Activated T-cell treated with anti-CD3 and anti-CD28 coated beads, Interleukin-2, amount 50 U/mL, for 72 hours (primary cell): ENCODE results near the gene KCNQ5. TPM values are rescaled to one million over a fixed set of nuclear protein-coding genes. Genes with fewer than 3 reads are reported as not detected.

Experiments
- ATAC-seq, 2 donors: fragments of 150-1000 bp; cut with Tn5 transposase; replicated peaks in 1 of 2; 2 replicates each; pipeline ENCODE4 v1.10.0; 2021; ENCODE audit warnings: moderate library complexity in 2 of 2, mild to moderate bottlenecking in 1 of 2
- DNase-seq, 2 donors: peaks; one replicate each; pipeline ENCODE4 v3.0.0; 2021 to 2022; ENCODE audit warnings: mixed read lengths in 1 of 2
- H3K27ac Mint-ChIP-seq: one replicate; pipeline ENCODE4 v1.8.0; 2022; ENCODE audit warnings: mild to moderate bottlenecking, moderate library complexity, mixed read lengths
- H3K27me3 Mint-ChIP-seq: one replicate; pipeline ENCODE4 v1.8.0; 2022; ENCODE audit warnings: low read depth, mixed read lengths
- H3K36me3 Mint-ChIP-seq, 2 donors: one replicate each; pipeline ENCODE4 v1.8.0; 2022; ENCODE audit warnings: mixed read lengths in 2 of 2, mild to moderate bottlenecking in 1 of 2; ENCODE audit not compliant: insufficient read depth in 2 of 2
- H3K4me1 Mint-ChIP-seq: one replicate; pipeline ENCODE4 v1.8.0; 2022; ENCODE audit warnings: low read depth, mixed read lengths
- H3K4me3 Mint-ChIP-seq, 2 donors: one replicate each; pipeline ENCODE4 v1.8.0; 2022; ENCODE audit warnings: mild to moderate bottlenecking in 2 of 2, mixed read lengths in 2 of 2, moderate library complexity in 2 of 2
- H3K9me3 Mint-ChIP-seq, 2 donors: one replicate each; pipeline ENCODE4 v1.8.0; 2022; ENCODE audit warnings: mixed read lengths in 2 of 2
- total RNA-seq, 2 donors: library from RNA; stranded (reverse); gene quantifications; one replicate each; pipeline ENCODE4 v1.2.3, GENCODE V29; 2022

KCNQ5 gene
- total RNA-seq, 2 donors from 2014 or later, result 6.1 to 9.8 TPM

GRCh38 chr6:72623808-72624207 lies 1.9 kb downstream of the KCNQ5 start:
- Mint-ChIP-seq H3K9me3 (no peaks in the 10 kb centered on the region), H3K4me1 (peaks cover 68% of the 10 kb centered on the region), H3K27ac (peak overlapping the region; percentile 63), H3K27me3 (no peaks in the 10 kb centered on the region), H3K4me3 (peak overlapping the region; percentile 94 to 100), H3K36me3 (no peaks in the 10 kb centered on the region)
- no peak for DNase-seq
- ATAC-seq, result no peak

- Mint-ChIP-seq H3K27me3 (no peaks in the 10 kb centered on the region), H3K36me3 (no peaks in the 10 kb centered on the region), H3K9me3 (no peaks in the 10 kb centered on the region), H3K27ac (no peak overlapping the region), H3K4me3 (peak overlapping the region; percentile 29 to 49), H3K4me1 (peaks cover 59% of the 10 kb centered on the region)
- DNase-seq (no peak), ATAC-seq (no peak)
Observed at GRCh38 chr6:72624557-72625160, 2.8 kb downstream of the KCNQ5 start.

GRCh38 chr6:72626126-72626525 lies 4.3 kb downstream of the KCNQ5 start:
- Mint-ChIP-seq H3K27me3 (no peaks in the 10 kb centered on the region), H3K4me3 (peak overlapping the region; percentile 60 to 70), H3K27ac (no peak overlapping the region), H3K9me3 (no peaks in the 10 kb centered on the region), H3K36me3 (peaks cover 0 to 2% of the 10 kb centered on the region in 2 donors), H3K4me1 (peaks cover 50% of the 10 kb centered on the region)
- DNase-seq, result peak in 1 of 2 donors; percentile 48
- peak; percentile 55 to 57 for ATAC-seq

- Mint-ChIP-seq H3K27me3 (no peaks in the 10 kb centered on the region), H3K4me3 (no peak overlapping the region), H3K4me1 (peaks cover 51% of the 10 kb centered on the region), H3K9me3 (no peaks in the 10 kb centered on the region), H3K27ac (no peak overlapping the region), H3K36me3 (peaks cover 2 to 4% of the 10 kb centered on the region in 2 donors)
- no peak for DNase-seq
- no peak for ATAC-seq
Observed at GRCh38 chr6:72627539-72627938, 5.7 kb downstream of the KCNQ5 start.

- ATAC-seq (no peak), DNase-seq (no peak)
- Mint-ChIP-seq H3K36me3 (peaks cover 4 to 8% of the 10 kb centered on the region in 2 donors), H3K27me3 (no peaks in the 10 kb centered on the region), H3K9me3 (no peaks in the 10 kb centered on the region), H3K4me1 (peaks cover 23% of the 10 kb centered on the region), H3K27ac (no peak overlapping the region), H3K4me3 (no peak overlapping the region)
Observed at GRCh38 chr6:72631480-72631879, 9.6 kb downstream of the KCNQ5 start.

DNA sequence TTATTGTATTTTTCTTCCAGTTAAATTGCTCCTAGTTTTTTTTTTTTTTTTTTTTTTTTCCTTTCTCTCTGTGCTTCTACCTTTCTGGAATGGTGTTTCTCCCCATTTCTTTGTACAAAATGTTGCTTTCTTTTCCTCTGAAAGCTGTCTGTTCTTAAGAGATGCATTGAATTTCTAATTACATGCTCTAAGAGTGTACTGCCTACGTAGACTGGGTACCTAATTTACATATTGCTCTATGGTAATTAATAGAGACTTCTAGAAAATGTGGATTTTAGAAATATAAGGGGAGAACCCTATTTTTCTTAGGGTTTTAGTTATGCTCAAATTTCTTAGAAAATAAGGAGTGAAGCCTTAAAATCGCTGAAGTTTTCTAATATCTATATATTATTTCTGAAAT lies 13.8 kb downstream of the KCNQ5 start:
- ATAC-seq (no peak), DNase-seq (no peak)
- Mint-ChIP-seq H3K27me3 (no peaks in the 10 kb centered on the region), H3K36me3 (peaks cover 4 to 8% of the 10 kb centered on the region in 2 donors), H3K4me1 (peaks cover 7% of the 10 kb centered on the region), H3K9me3 (no peaks in the 10 kb centered on the region), H3K4me3 (no peak overlapping the region), H3K27ac (no peak overlapping the region)

GRCh38 chr6:72636215-72636614 lies 14.4 kb downstream of the KCNQ5 start:
- peaks cover 1% of the 10 kb centered on the region for H3K4me1 Mint-ChIP-seq
- H3K27me3 Mint-ChIP-seq, result no peaks in the 10 kb centered on the region
- ATAC-seq (no peak), DNase-seq (no peak)
- H3K27ac Mint-ChIP-seq, result no peak overlapping the region
- peaks cover 2 to 8% of the 10 kb centered on the region in 2 donors for H3K36me3 Mint-ChIP-seq
- H3K4me3 Mint-ChIP-seq, result no peak overlapping the region
- no peaks in the 10 kb centered on the region for H3K9me3 Mint-ChIP-seq

- DNase-seq, result no peak
- Mint-ChIP-seq H3K36me3 (peaks cover 0 to 8% of the 10 kb centered on the region in 2 donors), H3K9me3 (no peaks in the 10 kb centered on the region)
Observed at GRCh38 chr6:72636786-72637185, 14.9 kb downstream of the KCNQ5 start.

DNA sequence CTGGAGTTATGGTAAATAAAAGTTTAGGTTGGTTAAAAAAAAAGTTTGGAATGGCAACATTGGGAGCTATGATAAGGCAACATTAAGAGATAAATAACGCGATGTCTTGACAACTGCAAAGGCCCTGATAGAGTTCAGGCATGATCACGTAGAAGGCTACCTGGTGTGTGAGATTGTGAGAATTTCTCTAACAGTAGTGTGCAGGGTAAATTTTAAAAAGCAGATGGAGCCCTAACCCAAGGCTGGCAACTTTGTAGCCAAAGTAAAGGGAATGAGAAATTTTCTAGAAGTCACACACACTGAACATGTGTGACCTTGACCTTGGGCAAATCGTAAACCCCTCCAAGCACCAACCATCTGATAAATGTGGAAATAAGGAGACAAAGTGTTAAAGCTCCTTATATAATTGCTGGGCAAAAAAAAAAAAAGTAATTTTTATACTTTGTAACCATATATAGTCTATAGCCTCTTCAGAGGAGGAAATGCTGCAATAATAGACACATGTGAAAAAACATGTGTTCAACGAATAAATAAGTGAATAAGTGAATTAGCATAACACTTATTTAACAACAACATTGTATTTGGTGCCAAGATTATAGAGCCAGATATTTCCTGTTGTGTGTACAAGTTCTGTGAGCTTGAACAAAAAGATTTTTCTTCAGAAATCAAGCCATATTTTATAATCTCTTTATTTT lies 18.2 kb downstream of the KCNQ5 start:
- ATAC-seq, result no peak
- Mint-ChIP-seq H3K27me3 (no peaks in the 10 kb centered on the region), H3K9me3 (no peaks in the 10 kb centered on the region), H3K4me3 (no peak overlapping the region), H3K27ac (no peak overlapping the region), H3K36me3 (no peaks in the 10 kb centered on the region), H3K4me1 (no peaks in the 10 kb centered on the region)
- DNase-seq, result no peak

More at GRCh38 chr6:72636786-72637185, 14.9 kb downstream of the KCNQ5 start:
- Mint-ChIP-seq H3K27ac (no peak overlapping the region), H3K4me3 (no peak overlapping the region), H3K4me1 (no peaks in the 10 kb centered on the region), H3K27me3 (no peaks in the 10 kb centered on the region)
- ATAC-seq, result no peak

GRCh38 chr6:72640615-72640930 lies 18.7 kb downstream of the KCNQ5 start:
- ATAC-seq (no peak), DNase-seq (no peak)
- H3K4me1 Mint-ChIP-seq, result no peaks in the 10 kb centered on the region
- no peaks in the 10 kb centered on the region for H3K27me3 Mint-ChIP-seq
- H3K9me3 Mint-ChIP-seq, result no peaks in the 10 kb centered on the region
- no peaks in the 10 kb centered on the region for H3K36me3 Mint-ChIP-seq
- H3K27ac Mint-ChIP-seq, result no peak overlapping the region
- no peak overlapping the region for H3K4me3 Mint-ChIP-seq

DNA sequence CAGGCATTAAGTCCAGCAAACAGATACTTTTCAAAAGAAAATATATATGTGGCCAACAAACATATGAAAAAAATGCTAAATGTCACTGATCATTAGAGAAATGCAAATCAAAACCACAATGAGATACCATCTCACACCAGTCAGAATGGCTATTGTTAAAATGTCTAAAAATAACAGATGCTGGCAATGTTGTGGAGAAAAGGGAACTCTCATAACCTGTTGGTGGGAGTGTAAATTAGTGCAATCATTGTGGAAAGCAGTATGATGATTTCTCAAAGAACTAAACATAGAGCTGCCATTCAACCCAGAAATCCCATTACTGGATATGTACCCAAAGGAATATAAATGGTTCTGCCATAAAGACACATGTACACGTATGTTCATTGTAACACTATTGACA lies 20.6 kb downstream of the KCNQ5 start:
- Mint-ChIP-seq H3K4me3 (no peak overlapping the region), H3K27me3 (no peaks in the 10 kb centered on the region), H3K9me3 (peaks cover 2% of the 10 kb centered on the region in 2 donors), H3K27ac (no peak overlapping the region), H3K36me3 (peaks cover 2 to 4% of the 10 kb centered on the region in 2 donors), H3K4me1 (no peaks in the 10 kb centered on the region)
- DNase-seq (no peak), ATAC-seq (no peak)

DNA sequence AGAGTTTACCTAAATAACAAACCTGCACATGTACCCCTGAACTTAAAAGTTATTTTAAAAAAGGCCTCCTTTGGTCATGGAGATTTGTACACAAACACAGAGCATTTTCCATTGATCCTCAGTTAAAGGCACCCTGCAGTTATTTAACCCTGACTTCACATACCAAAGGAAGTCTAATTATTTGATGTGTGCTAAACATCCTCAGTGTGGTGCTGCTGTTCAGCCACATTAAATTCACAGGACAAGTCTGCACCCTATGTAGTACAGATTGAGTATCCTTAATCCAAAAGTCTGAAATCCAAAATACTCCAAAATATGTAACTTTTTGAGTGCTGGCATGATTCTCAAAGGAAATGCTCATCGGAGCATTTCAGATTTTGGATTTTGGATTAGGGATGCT lies 21.4 kb downstream of the KCNQ5 start:
- DNase-seq, result no peak
- no peaks in the 10 kb centered on the region for H3K27me3 Mint-ChIP-seq

GRCh38 chr6:72646604-72647485 lies 25.0 kb downstream of the KCNQ5 start:
- peak overlapping the region; percentile 44 for H3K27ac Mint-ChIP-seq
- H3K4me3 Mint-ChIP-seq, result no peak overlapping the region
- H3K9me3 Mint-ChIP-seq, result peaks cover 2% of the 10 kb centered on the region in 2 donors
- ATAC-seq (peak in 1 of 2 donors; percentile 41), DNase-seq (no peak)
- H3K27me3 Mint-ChIP-seq, result no peaks in the 10 kb centered on the region
- H3K36me3 Mint-ChIP-seq, result peaks cover 2 to 4% of the 10 kb centered on the region in 2 donors
- H3K4me1 Mint-ChIP-seq, result peaks cover 32% of the 10 kb centered on the region

More for the DNA sequence above, 21.4 kb downstream of the KCNQ5 start:
- no peak overlapping the region for H3K27ac Mint-ChIP-seq
- H3K4me1 Mint-ChIP-seq, result peaks cover under 1% of the 10 kb centered on the region
- H3K36me3 Mint-ChIP-seq, result peaks cover 2 to 4% of the 10 kb centered on the region in 2 donors
- H3K9me3 Mint-ChIP-seq, result peaks cover 2% of the 10 kb centered on the region in 2 donors
- H3K4me3 Mint-ChIP-seq, result no peak overlapping the region
- no peak for ATAC-seq
